ENCODE results near the gene FOXD3.

The FOXD3 gene

GRCh38 chr1:63362578-63362977, 40.2 kb downstream of the FOXD3 start:
- no peak for DNase-seq

GRCh38 chr1:63363014-63363413, 40.6 kb downstream of the FOXD3 start:
- no peak for DNase-seq

DNA sequence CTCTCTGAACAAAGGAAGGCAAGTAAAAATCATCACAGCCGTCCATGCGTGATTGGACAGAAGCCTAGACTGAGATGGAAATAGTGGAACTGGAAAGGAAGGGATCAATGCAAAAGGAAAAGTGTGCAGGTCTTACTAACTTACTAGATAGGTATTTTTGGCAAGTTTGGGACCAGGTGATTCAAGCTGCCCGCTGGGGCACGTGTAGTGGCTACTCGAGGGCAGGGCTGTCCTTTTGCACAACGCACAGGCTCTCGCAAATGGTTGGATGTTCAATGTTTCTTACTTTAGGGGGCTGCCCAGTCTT, 44.5 kb downstream of the FOXD3 start:
- no peak for DNase-seq

DNA sequence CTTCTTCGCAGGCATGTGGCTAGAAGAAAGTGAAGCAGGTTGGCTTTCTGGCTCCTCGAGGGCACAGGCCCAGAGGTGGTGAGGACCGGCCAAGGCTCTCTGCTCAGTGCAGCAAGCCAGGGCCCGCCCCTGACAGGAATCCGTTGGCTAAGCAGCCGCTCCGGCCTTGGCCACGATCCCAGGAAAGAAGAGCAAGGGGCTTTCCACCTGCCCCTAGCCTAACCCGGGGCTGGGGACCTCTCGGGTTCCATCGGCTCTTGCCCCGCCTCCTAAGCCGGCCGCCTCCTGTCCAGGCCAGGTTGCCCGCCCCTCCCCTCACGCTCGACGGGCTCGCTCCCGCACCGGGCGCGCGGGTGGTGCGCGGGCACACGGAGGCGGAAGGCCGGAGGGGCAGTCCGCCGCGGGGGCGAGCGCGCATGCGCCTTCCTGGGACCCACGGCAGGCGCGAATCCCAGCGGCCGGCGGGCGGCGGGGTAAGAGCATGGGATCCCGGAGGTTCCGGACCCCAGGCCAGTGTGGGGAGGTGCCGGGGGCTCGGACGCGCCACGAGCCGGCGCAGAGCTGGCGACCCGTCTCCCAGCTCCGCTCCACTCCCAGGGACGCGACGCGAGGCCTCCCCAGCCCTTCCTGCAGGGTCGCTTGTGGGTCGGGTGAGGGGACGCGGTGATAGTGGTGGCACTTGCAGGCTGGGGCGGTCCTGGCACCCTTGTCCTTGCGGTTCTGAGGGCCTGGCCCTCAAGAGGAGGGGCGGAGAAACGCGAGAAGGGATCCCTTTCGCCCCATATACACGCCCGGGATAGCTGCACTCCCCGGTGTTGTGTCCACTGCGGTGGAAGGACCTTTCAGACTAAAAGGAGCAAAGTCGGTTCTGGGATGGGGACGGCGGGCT, 45.1 kb downstream of the FOXD3 start, which contains the start of gene ALG6:
Gene ALG6 (plus strand): TSS at position 413 of the 889 bp plus-strand sequence. CDS start 3,351 bp downstream, outside the sequence.
- DNase-seq: peak; percentile 73 to 96

- no peak for DNase-seq
These were observed 45.8 kb downstream of the FOXD3 start for GRCh38 chr1:63368131-63368530.

Data from NCI-H526 (cell line).